Transverse colon (tissue), 4 donors: ENCODE data around the gene NR4A2. TPM values are rescaled to one million over a fixed set of nuclear protein-coding genes. Genes with fewer than 3 reads are reported as not detected.

Experiments
- DNase-seq: peaks from one replicate; pipeline ENCODE4 v3.0.0-alpha.2; 2019
- H3K27ac ChIP-seq, 4 donors: fragments of 200-600 bp; sonication (generic); 2 replicates each; pipeline ENCODE4 v1.5.1; 2016 to 2018; ENCODE audit warnings: inconsistent platforms in 4 of 4
- H3K27me3 ChIP-seq: fragments of 200-600 bp; sonication (generic); 2 replicates; pipeline ENCODE4 v1.5.1; 2017; ENCODE audit warnings: inconsistent platforms
- H3K36me3 ChIP-seq, 4 donors: fragments of 200-600 bp; sonication (generic); 2 replicates each; pipeline ENCODE4 v1.5.1; 2017 to 2019; ENCODE audit warnings: inconsistent platforms in 4 of 4
- H3K4me1 ChIP-seq, 4 donors: fragments of 200-600 bp; sonication (generic); 2 replicates each; pipeline ENCODE4 v1.5.1; 2017 to 2020; ENCODE audit warnings: inconsistent platforms in 4 of 4
- H3K4me3 ChIP-seq, 4 donors: fragments of 200-600 bp; sonication (generic); 1 replicate in 1 of 4; 2 replicates in 3 of 4; pipeline versions ENCODE4 v1.5.1 to v1.6.1; 2017 to 2019; ENCODE audit warnings: inconsistent platforms in 4 of 4
- H3K9me3 ChIP-seq, 2 donors: fragments of 200-600 bp; sonication (generic); 2 replicates each; pipeline ENCODE4 v1.5.1; 2017 to 2019; ENCODE audit warnings: inconsistent platforms in 2 of 2
- CTCF ChIP-seq, 5 experiments: fragments of 200-600 bp in 3 of 5; fragments of 450-650 bp in 2 of 5; sonication (generic) in 3 of 5; IDR thresholded peaks; 1 replicate in 2 of 5; 2 replicates in 3 of 5; pipeline ENCODE4 v1.5.1; 2016 to 2017; ENCODE audit warnings: antibody characterized with exemption in 5 of 5, inconsistent platforms in 3 of 5, mild to moderate bottlenecking in 2 of 5, moderate library complexity in 1 of 5
- EP300 ChIP-seq: sonication (generic); formaldehyde crosslinking; IDR thresholded peaks from one replicate; pipeline ENCODE4 v1.6.1; 2017; ENCODE audit warnings: antibody characterized with exemption, low read depth
- POLR2A ChIP-seq: fragments of 450-650 bp; IDR thresholded peaks from one replicate; pipeline ENCODE4 v1.6.1; 2016; ENCODE audit warnings: antibody characterized with exemption, mild to moderate bottlenecking, moderate library complexity
- POLR2AphosphoS5 ChIP-seq, 3 donors: sonication (generic); formaldehyde crosslinking; IDR thresholded peaks; one replicate each; pipeline ENCODE4 v1.6.1; 2016; ENCODE audit warnings: antibody characterized with exemption in 3 of 3
- WGBS, 2 donors: methylation state at CpG; one replicate each; pipeline ENCODE4 v1.1.5; 2018; ENCODE audit warnings: low coverage in 1 of 2; 5-methylcytosine and 5-hydroxymethylcytosine counted together
- in situ Hi-C, 4 donors: fragments of 200-750 bp; cut with MboI; loops; one replicate each; pipeline versions ENCODE4 v1.15.0 to v1.15.1; 2017; ENCODE audit warnings: low sequenced_read_pairs in 3 of 4, low pct_ligation_motif_present in 1 of 4, low pct_unique_long_range_greater_than_20kb in 1 of 4
- intact Hi-C: fragments of 100-400 bp; cut with DNase I; formaldehyde crosslinking; loops from one replicate; pipeline ENCODE4 v1.15.1; 2023; ENCODE audit warnings: low total_unique reads
- total RNA-seq, 4 donors: library from RNA; depleted of rRNA; stranded (reverse); fragments of >200 nt; gene quantifications; one replicate each; pipeline ENCODE4 v1.1.0, GENCODE V29; 2016

Gene NR4A2
- total RNA-seq, 4 donors from 2014 or later: 2.9 to 7.4 (median 4.1) TPM

- Histone ChIP-seq H3K27me3 (peaks cover 55% of the 10 kb centered on the region), H3K36me3 (no peaks in the 10 kb centered on the region), H3K4me3 (peak overlapping the region in 3 of 4 donors; percentile 18 to 54 (median 30)), H3K9me3 (no peaks in the 10 kb centered on the region), H3K27ac (peak overlapping the region; percentile 51 to 64 (median 55)), H3K4me1 (peaks cover 0 to 30% (median 20%) of the 10 kb centered on the region in 4 donors)
- TF ChIP-seq CTCF (IDR thresholded peaks at IDR 0.05) (peak in 1 of 5 experiments; percentile 36), POLR2AphosphoS5 (IDR thresholded peaks at IDR 0.05) (no peak)
- in situ Hi-C loops (no loop called here), intact Hi-C loops (no loop called here)
- WGBS, 2 donors: 52% methylated on average over 20 to 47 of the region's 47 CpGs
- peak; percentile 31 for DNase-seq
These were observed 12.6 kb downstream of the NR4A2 start for GRCh38 chr2:156319811-156320485.

- Histone ChIP-seq H3K27me3 (peaks cover 48% of the 10 kb centered on the region), H3K36me3 (no peaks in the 10 kb centered on the region), H3K4me3 (no peak overlapping the region), H3K4me1 (peaks cover 0 to 26% (median 19%) of the 10 kb centered on the region in 4 donors), H3K9me3 (no peaks in the 10 kb centered on the region), H3K27ac (no peak overlapping the region)
- intact Hi-C loops: no loop called here
- no peak for DNase-seq
- WGBS, 2 donors: 77 to 81% methylated on average over 3 of the region's 3 CpGs
- TF ChIP-seq CTCF (IDR thresholded peaks at IDR 0.05) (no peak), POLR2AphosphoS5 (IDR thresholded peaks at IDR 0.05) (no peak), POLR2A (no peak), EP300 (no peak)
- in situ Hi-C loops: no loop called here
These were observed 14.9 kb downstream of the NR4A2 start for GRCh38 chr2:156317631-156318030.

GRCh38 chr2:156311976-156312375 lies 20.5 kb downstream of the NR4A2 start:
- intact Hi-C loops (loop anchor here (5.0 kb wide), 1 partner anchor 345 kb away; no protein-coding TSS in a partner anchor), in situ Hi-C loops (no loop called here)
- WGBS, 2 donors: 74 to 75% methylated on average over 2 of the region's 2 CpGs
- H3K27ac ChIP-seq: no peak overlapping the region
- peaks cover 10% of the 10 kb centered on the region for H3K27me3 ChIP-seq
- no peak overlapping the region for H3K4me3 ChIP-seq
- no peak for DNase-seq
- no peaks in the 10 kb centered on the region for H3K4me1 ChIP-seq
- no peaks in the 10 kb centered on the region for H3K9me3 ChIP-seq
- no peak for TF ChIP-seq POLR2A
- no peak for TF ChIP-seq CTCF (IDR thresholded peaks at IDR 0.05)
- TF ChIP-seq EP300: no peak
- TF ChIP-seq POLR2AphosphoS5 (IDR thresholded peaks at IDR 0.05): no peak
- no peaks in the 10 kb centered on the region for H3K36me3 ChIP-seq

- intact Hi-C loops: loop anchor here (5.0 kb wide), 1 partner anchor 347 kb away; no protein-coding TSS in a partner anchor
These were observed 21.7 kb downstream of the NR4A2 start for GRCh38 chr2:156310773-156311172.

More at GRCh38 chr2:156310773-156311172, 21.7 kb downstream of the NR4A2 start:
- Histone ChIP-seq H3K27ac (no peak overlapping the region), H3K4me3 (no peak overlapping the region), H3K27me3 (peaks cover 10% of the 10 kb centered on the region), H3K36me3 (no peaks in the 10 kb centered on the region), H3K9me3 (no peaks in the 10 kb centered on the region), H3K4me1 (no peaks in the 10 kb centered on the region)
- no peak for TF ChIP-seq EP300
- in situ Hi-C loops: no loop called here
- no peak for DNase-seq
